Sigmoid colon (tissue), 4 donors: ENCODE measurements around the gene TBC1D22A.

ENCODE experiments used
- CTCF ChIP-seq, 4 experiments: fragments of 450-650 bp in 3 of 4; fragments of 200-600 bp in 1 of 4; IDR thresholded peaks; one replicate each; pipeline ENCODE4 v1.5.1; 2016 to 2019; ENCODE audit warnings: antibody characterized with exemption in 4 of 4, mild to moderate bottlenecking in 3 of 4, moderate library complexity in 2 of 4
- EP300 ChIP-seq, 4 donors: sonication (generic); formaldehyde crosslinking; IDR thresholded peaks; one replicate each; pipeline ENCODE4 v1.6.1; 2017; ENCODE audit warnings: antibody characterized with exemption in 4 of 4
- POLR2A ChIP-seq, 2 donors: fragments of 450-650 bp; IDR thresholded peaks; one replicate each; pipeline ENCODE4 v1.6.1; 2016; ENCODE audit warnings: antibody characterized with exemption in 2 of 2, mild to moderate bottlenecking in 2 of 2, moderate library complexity in 2 of 2
- POLR2AphosphoS5 ChIP-seq, 4 donors: sonication (generic); formaldehyde crosslinking; IDR thresholded peaks; one replicate each; pipeline ENCODE4 v1.6.1; 2017; ENCODE audit warnings: antibody characterized with exemption in 4 of 4

GRCh38 chr22:46972256-46972655 is 209.8 kb downstream of the TBC1D22A start:
- TF ChIP-seq CTCF (IDR thresholded peaks at IDR 0.05) = no peak
- TF ChIP-seq POLR2AphosphoS5 (IDR thresholded peaks at IDR 0.05) = no peak
- TF ChIP-seq POLR2A (IDR thresholded peaks at IDR 0.05) = no peak
- no peak for TF ChIP-seq EP300 (IDR thresholded peaks at IDR 0.05)
